ENCODE results near the gene LRRN3. TPM values are rescaled to one million over a fixed set of nuclear protein-coding genes. Genes with fewer than 3 reads are reported as not detected.

LRRN3 gene
- total RNA-seq, 1 experiment from 2014 or later = not detected

- Histone ChIP-seq H3K27ac (ENCODE audit: low read length) (no peak overlapping the region), H3K9me3 (ENCODE audit: low read length) (peaks cover under 1% of the 10 kb centered on the region; the same call in 1 of the 2 replicates), H4K20me1 (ENCODE audit: insufficient read depth, low read depth, low read length) (no peaks in the 10 kb centered on the region), H3K4me2 (ENCODE audit: low read depth, low read length, poor library complexity, severe bottlenecking) (no peak overlapping the region), H3K9me2 (replicated peaks; ENCODE audit: insufficient read depth, low read length) (no peaks in the 10 kb centered on the region), H3K36me3 (ENCODE audit: insufficient read depth, low read length) (no peaks in the 10 kb centered on the region), H3K79me2 (ENCODE audit: low read length) (no peaks in the 10 kb centered on the region), H3K9ac (ENCODE audit: low read length) (no peak overlapping the region), H3K4me3 (ENCODE audit: low read length) (no peak overlapping the region), H2AFZ (ENCODE audit: low read length) (no peak overlapping the region), H3K4me1 (ENCODE audit: low read length) (no peaks in the 10 kb centered on the region; the same call in 1 of the 2 replicates), H3K27me3 (ENCODE audit: low read length) (no peaks in the 10 kb centered on the region)
- DNase-seq = no peak
Measured at GRCh38 chr7:111103678-111104274, 12.8 kb downstream of the LRRN3 start.

- H3K4me3 ChIP-seq (ENCODE audit: low read length) = no peak overlapping the region
- no peaks in the 10 kb centered on the region for H3K36me3 ChIP-seq (ENCODE audit: insufficient read depth, low read length)
- H3K27ac ChIP-seq (ENCODE audit: low read length) = no peak overlapping the region
- no peaks in the 10 kb centered on the region for H4K20me1 ChIP-seq (ENCODE audit: insufficient read depth, low read depth, low read length)
- H3K4me2 ChIP-seq (ENCODE audit: low read depth, low read length, poor library complexity, severe bottlenecking) = no peak overlapping the region
- no peak for DNase-seq
- no peaks in the 10 kb centered on the region; the same call in 1 of the 2 replicates for H3K4me1 ChIP-seq (ENCODE audit: low read length)
- H3K27me3 ChIP-seq (ENCODE audit: low read length) = no peaks in the 10 kb centered on the region
- peaks cover 8% of the 10 kb centered on the region for H3K9me3 ChIP-seq (ENCODE audit: low read length)
- H2AFZ ChIP-seq (ENCODE audit: low read length) = no peak overlapping the region
- no peak overlapping the region for H3K9ac ChIP-seq (ENCODE audit: low read length)
- no peaks in the 10 kb centered on the region for H3K9me2 ChIP-seq (replicated peaks; ENCODE audit: insufficient read depth, low read length)
- H3K79me2 ChIP-seq (ENCODE audit: low read length) = no peaks in the 10 kb centered on the region
Measured at GRCh38 chr7:111104710-111105109, 13.8 kb downstream of the LRRN3 start.

- Histone ChIP-seq H3K79me2 (ENCODE audit: low read length) (no peaks in the 10 kb centered on the region), H3K27me3 (ENCODE audit: low read length) (no peaks in the 10 kb centered on the region), H3K4me2 (ENCODE audit: low read depth, low read length, poor library complexity, severe bottlenecking) (no peak overlapping the region), H3K36me3 (ENCODE audit: insufficient read depth, low read length) (no peaks in the 10 kb centered on the region), H2AFZ (ENCODE audit: low read length) (no peak overlapping the region), H3K4me3 (ENCODE audit: low read length) (no peak overlapping the region), H3K9me3 (ENCODE audit: low read length) (peaks cover 8% of the 10 kb centered on the region), H3K4me1 (ENCODE audit: low read length) (no peaks in the 10 kb centered on the region; the same call in 1 of the 2 replicates), H3K9ac (ENCODE audit: low read length) (no peak overlapping the region), H3K9me2 (replicated peaks; ENCODE audit: insufficient read depth, low read length) (no peaks in the 10 kb centered on the region), H3K27ac (ENCODE audit: low read length) (no peak overlapping the region), H4K20me1 (ENCODE audit: insufficient read depth, low read depth, low read length) (no peaks in the 10 kb centered on the region)
- no peak for DNase-seq
Measured at GRCh38 chr7:111105269-111105668, 14.3 kb downstream of the LRRN3 start.

GRCh38 chr7:111107579-111107978 is 16.7 kb downstream of the LRRN3 start:
- Histone ChIP-seq H3K27ac (ENCODE audit: low read length) (no peak overlapping the region), H3K4me1 (ENCODE audit: low read length) (no peaks in the 10 kb centered on the region; the same call in 1 of the 2 replicates), H4K20me1 (ENCODE audit: insufficient read depth, low read depth, low read length) (no peaks in the 10 kb centered on the region), H3K27me3 (ENCODE audit: low read length) (no peaks in the 10 kb centered on the region), H3K4me2 (ENCODE audit: low read depth, low read length, poor library complexity, severe bottlenecking) (no peak overlapping the region), H3K4me3 (ENCODE audit: low read length) (no peak overlapping the region), H3K9me3 (ENCODE audit: low read length) (peaks cover 12% of the 10 kb centered on the region), H3K36me3 (ENCODE audit: insufficient read depth, low read length) (no peaks in the 10 kb centered on the region), H3K9me2 (replicated peaks; ENCODE audit: insufficient read depth, low read length) (no peaks in the 10 kb centered on the region), H2AFZ (ENCODE audit: low read length) (no peak overlapping the region), H3K9ac (ENCODE audit: low read length) (no peak overlapping the region), H3K79me2 (ENCODE audit: low read length) (no peaks in the 10 kb centered on the region)
- no peak for DNase-seq

- H2AFZ ChIP-seq (ENCODE audit: low read length) = no peak overlapping the region
- H3K4me2 ChIP-seq (ENCODE audit: low read depth, low read length, poor library complexity, severe bottlenecking) = no peak overlapping the region
- no peak overlapping the region for H3K9ac ChIP-seq (ENCODE audit: low read length)
- H3K9me3 ChIP-seq (ENCODE audit: low read length) = peaks cover 13% of the 10 kb centered on the region
- H3K27me3 ChIP-seq (ENCODE audit: low read length) = no peaks in the 10 kb centered on the region
- H3K4me3 ChIP-seq (ENCODE audit: low read length) = no peak overlapping the region
- no peaks in the 10 kb centered on the region for H3K9me2 ChIP-seq (replicated peaks; ENCODE audit: insufficient read depth, low read length)
- no peaks in the 10 kb centered on the region; the same call in 1 of the 2 replicates for H3K4me1 ChIP-seq (ENCODE audit: low read length)
- H3K27ac ChIP-seq (ENCODE audit: low read length) = no peak overlapping the region
- no peaks in the 10 kb centered on the region for H3K36me3 ChIP-seq (ENCODE audit: insufficient read depth, low read length)
- H3K79me2 ChIP-seq (ENCODE audit: low read length) = no peaks in the 10 kb centered on the region
- H4K20me1 ChIP-seq (ENCODE audit: insufficient read depth, low read depth, low read length) = no peaks in the 10 kb centered on the region
- no peak for DNase-seq
Measured at GRCh38 chr7:111108000-111108399, 17.1 kb downstream of the LRRN3 start.

GRCh38 chr7:111108496-111108895 is 17.6 kb downstream of the LRRN3 start:
- Histone ChIP-seq H3K9me3 (ENCODE audit: low read length) (peaks cover 13% of the 10 kb centered on the region), H3K9ac (ENCODE audit: low read length) (no peak overlapping the region), H3K27ac (ENCODE audit: low read length) (no peak overlapping the region), H3K36me3 (ENCODE audit: insufficient read depth, low read length) (no peaks in the 10 kb centered on the region), H3K79me2 (ENCODE audit: low read length) (no peaks in the 10 kb centered on the region), H2AFZ (ENCODE audit: low read length) (no peak overlapping the region), H3K4me3 (ENCODE audit: low read length) (no peak overlapping the region), H3K9me2 (replicated peaks; ENCODE audit: insufficient read depth, low read length) (no peaks in the 10 kb centered on the region), H3K4me2 (ENCODE audit: low read depth, low read length, poor library complexity, severe bottlenecking) (no peak overlapping the region), H4K20me1 (ENCODE audit: insufficient read depth, low read depth, low read length) (no peaks in the 10 kb centered on the region), H3K4me1 (ENCODE audit: low read length) (no peaks in the 10 kb centered on the region; the same call in 1 of the 2 replicates), H3K27me3 (ENCODE audit: low read length) (no peaks in the 10 kb centered on the region)
- no peak for DNase-seq

GRCh38 chr7:111112439-111112838 is 21.5 kb downstream of the LRRN3 start:
- Histone ChIP-seq H3K9ac (ENCODE audit: low read length) (no peak overlapping the region), H3K27ac (ENCODE audit: low read length) (no peak overlapping the region), H3K9me3 (ENCODE audit: low read length) (peaks cover 15% of the 10 kb centered on the region), H3K4me3 (ENCODE audit: low read length) (no peak overlapping the region), H4K20me1 (ENCODE audit: insufficient read depth, low read depth, low read length) (no peaks in the 10 kb centered on the region), H3K79me2 (ENCODE audit: low read length) (no peaks in the 10 kb centered on the region), H3K36me3 (ENCODE audit: insufficient read depth, low read length) (no peaks in the 10 kb centered on the region), H3K4me2 (ENCODE audit: low read depth, low read length, poor library complexity, severe bottlenecking) (no peak overlapping the region), H3K27me3 (ENCODE audit: low read length) (no peaks in the 10 kb centered on the region), H2AFZ (ENCODE audit: low read length) (no peak overlapping the region), H3K4me1 (ENCODE audit: low read length) (no peaks in the 10 kb centered on the region), H3K9me2 (replicated peaks; ENCODE audit: insufficient read depth, low read length) (no peaks in the 10 kb centered on the region)
- no peak for DNase-seq

GRCh38 chr7:111113263-111114017 is 22.5 kb downstream of the LRRN3 start:
- DNase-seq = no peak
- no peaks in the 10 kb centered on the region for H3K36me3 ChIP-seq (ENCODE audit: insufficient read depth, low read length)
- H2AFZ ChIP-seq (ENCODE audit: low read length) = no peak overlapping the region
- peaks cover 15% of the 10 kb centered on the region for H3K9me3 ChIP-seq (ENCODE audit: low read length)
- no peaks in the 10 kb centered on the region for H3K27me3 ChIP-seq (ENCODE audit: low read length)
- H3K27ac ChIP-seq (ENCODE audit: low read length) = no peak overlapping the region
- no peaks in the 10 kb centered on the region for H3K79me2 ChIP-seq (ENCODE audit: low read length)
- no peak overlapping the region for H3K4me2 ChIP-seq (ENCODE audit: low read depth, low read length, poor library complexity, severe bottlenecking)
- no peak overlapping the region for H3K4me3 ChIP-seq (ENCODE audit: low read length)
- no peaks in the 10 kb centered on the region for H3K9me2 ChIP-seq (replicated peaks; ENCODE audit: insufficient read depth, low read length)
- H4K20me1 ChIP-seq (ENCODE audit: insufficient read depth, low read depth, low read length) = no peaks in the 10 kb centered on the region
- H3K9ac ChIP-seq (ENCODE audit: low read length) = no peak overlapping the region
- H3K4me1 ChIP-seq (ENCODE audit: low read length) = no peaks in the 10 kb centered on the region

Data from Karpas-422 (cell line).